Uterus (tissue), 4 donors: ENCODE data around the gene SYVN1. TPM values are rescaled to one million over a fixed set of nuclear protein-coding genes. Genes with fewer than 3 reads are reported as not detected.
A peak's percentile ranks its signal among the peaks of the same experiment; 100 is the strongest.
"Not testable (repeated sequence)": the region's sequence is repeated elsewhere in the genome, so short reads cannot be mapped to it uniquely, and the experiment has no call there.

Experiments used
- DNase-seq, 2 donors: peaks; one replicate each; pipeline ENCODE4 v3.0.0-alpha.2; 2019 to 2020
- H3K27ac ChIP-seq, 2 donors: fragments of 200-600 bp; sonication (generic); 1 replicate in 1 of 2; 2 replicates in 1 of 2; pipeline ENCODE4 v1.5.1; 2016 to 2018
- H3K27me3 ChIP-seq, 2 donors: fragments of 200-600 bp; sonication (generic); one replicate each; pipeline ENCODE4 v1.5.1; 2018 to 2019; ENCODE audit warnings: control low read depth in 1 of 2
- H3K36me3 ChIP-seq, 2 donors: fragments of 200-600 bp; sonication (generic); one replicate each; pipeline ENCODE4 v1.5.1; 2019; ENCODE audit warnings: control low read depth in 1 of 2
- H3K4me1 ChIP-seq, 2 donors: fragments of 200-600 bp; sonication (generic); one replicate each; pipeline ENCODE4 v1.5.1; 2018 to 2019; ENCODE audit warnings: control low read depth in 1 of 2
- H3K4me3 ChIP-seq, 2 donors: fragments of 200-600 bp; sonication (generic); 1 replicate in 1 of 2; 2 replicates in 1 of 2; pipeline ENCODE4 v1.5.1; 2018 to 2019; ENCODE audit warnings: mild to moderate bottlenecking in 1 of 2
- H3K9me3 ChIP-seq, 2 donors: fragments of 200-600 bp; sonication (generic); one replicate each; pipeline ENCODE4 v1.5.1; 2019; ENCODE audit warnings: control low read depth in 1 of 2
- POLR2A ChIP-seq, 2 donors: fragments of 450-650 bp; IDR thresholded peaks; one replicate each; pipeline ENCODE4 v1.6.1; 2016; ENCODE audit warnings: antibody characterized with exemption in 2 of 2, mild to moderate bottlenecking in 1 of 2, moderate library complexity in 1 of 2
- intact Hi-C: fragments of 100-400 bp; cut with DNase I; formaldehyde crosslinking; loops from one replicate; pipeline ENCODE4 v1.15.1; 2023; ENCODE audit warnings: low total_unique reads
- total RNA-seq, 4 donors: library from RNA; depleted of rRNA in 3 of 4; stranded (reverse); fragments of >200 nt in 3 of 4; gene quantifications; one replicate each; pipeline versions ENCODE4 v1.1.0 to v1.2.4, GENCODE V29; 2014 to 2023
- TF ChIP-seq, protein P1 (sequence below), 4 experiments: fragments of 200-600 bp in 2 of 4; fragments of 450-650 bp in 2 of 4; sonication (generic) in 2 of 4; IDR thresholded peaks; one replicate each; pipeline ENCODE4 v1.5.1; 2016 to 2019; ENCODE audit warnings: antibody characterized with exemption in 4 of 4, mild to moderate bottlenecking in 2 of 4, moderate library complexity in 1 of 4
- donor health status: DM: yes; HTN: yes; CAD: no.

SYVN1 gene
- total RNA-seq, 4 donors from 2014 or later, result 34.7 to 88.8 (median 60.5) TPM

DNA sequence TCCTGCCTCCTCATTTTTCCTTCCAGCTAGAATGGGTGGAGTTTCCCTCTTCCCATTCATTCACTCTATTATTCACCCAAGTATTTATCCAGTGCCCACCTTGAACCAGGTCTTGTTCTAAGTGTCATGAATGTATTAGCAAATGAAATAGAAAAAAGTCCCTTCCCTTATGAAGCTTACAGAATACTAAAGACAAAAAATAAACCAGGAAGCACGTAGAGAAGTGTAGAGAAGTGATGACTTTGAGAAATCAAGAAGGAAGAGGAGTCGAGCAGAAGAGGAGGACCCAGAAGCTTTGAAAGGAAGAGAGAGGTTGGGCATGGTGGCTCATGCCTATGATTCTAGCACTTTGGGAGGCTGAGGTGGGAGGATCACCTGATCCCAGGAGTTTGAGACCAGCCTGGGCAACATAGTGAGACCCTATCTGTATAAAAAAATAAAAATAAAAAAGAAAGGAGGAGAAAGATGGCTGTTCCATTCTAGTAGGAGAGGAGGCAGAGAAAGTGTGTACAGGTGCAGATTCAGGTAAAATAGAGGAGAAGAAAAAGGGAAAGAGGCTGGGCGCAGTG lies 17.1 kb upstream of the SYVN1 start:
- H3K4me3 ChIP-seq, result no peak overlapping the region
- H3K9me3 ChIP-seq, result no peaks in the 10 kb centered on the region
- TF ChIP-seq POLR2A (IDR thresholded peaks at IDR 0.05), result no peak
- TF ChIP-seq, protein P1, sequence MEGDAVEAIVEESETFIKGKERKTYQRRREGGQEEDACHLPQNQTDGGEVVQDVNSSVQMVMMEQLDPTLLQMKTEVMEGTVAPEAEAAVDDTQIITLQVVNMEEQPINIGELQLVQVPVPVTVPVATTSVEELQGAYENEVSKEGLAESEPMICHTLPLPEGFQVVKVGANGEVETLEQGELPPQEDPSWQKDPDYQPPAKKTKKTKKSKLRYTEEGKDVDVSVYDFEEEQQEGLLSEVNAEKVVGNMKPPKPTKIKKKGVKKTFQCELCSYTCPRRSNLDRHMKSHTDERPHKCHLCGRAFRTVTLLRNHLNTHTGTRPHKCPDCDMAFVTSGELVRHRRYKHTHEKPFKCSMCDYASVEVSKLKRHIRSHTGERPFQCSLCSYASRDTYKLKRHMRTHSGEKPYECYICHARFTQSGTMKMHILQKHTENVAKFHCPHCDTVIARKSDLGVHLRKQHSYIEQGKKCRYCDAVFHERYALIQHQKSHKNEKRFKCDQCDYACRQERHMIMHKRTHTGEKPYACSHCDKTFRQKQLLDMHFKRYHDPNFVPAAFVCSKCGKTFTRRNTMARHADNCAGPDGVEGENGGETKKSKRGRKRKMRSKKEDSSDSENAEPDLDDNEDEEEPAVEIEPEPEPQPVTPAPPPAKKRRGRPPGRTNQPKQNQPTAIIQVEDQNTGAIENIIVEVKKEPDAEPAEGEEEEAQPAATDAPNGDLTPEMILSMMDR (IDR thresholded peaks at IDR 0.05), result no peak
- no peaks in the 10 kb centered on the region for H3K36me3 ChIP-seq
- H3K27ac ChIP-seq, result peak overlapping the region in 1 of 2 donors; percentile 54
- intact Hi-C loops, result no loop called here
- no peaks in the 10 kb centered on the region for H3K4me1 ChIP-seq
- no peak for DNase-seq
- no peaks in the 10 kb centered on the region for H3K27me3 ChIP-seq

DNA sequence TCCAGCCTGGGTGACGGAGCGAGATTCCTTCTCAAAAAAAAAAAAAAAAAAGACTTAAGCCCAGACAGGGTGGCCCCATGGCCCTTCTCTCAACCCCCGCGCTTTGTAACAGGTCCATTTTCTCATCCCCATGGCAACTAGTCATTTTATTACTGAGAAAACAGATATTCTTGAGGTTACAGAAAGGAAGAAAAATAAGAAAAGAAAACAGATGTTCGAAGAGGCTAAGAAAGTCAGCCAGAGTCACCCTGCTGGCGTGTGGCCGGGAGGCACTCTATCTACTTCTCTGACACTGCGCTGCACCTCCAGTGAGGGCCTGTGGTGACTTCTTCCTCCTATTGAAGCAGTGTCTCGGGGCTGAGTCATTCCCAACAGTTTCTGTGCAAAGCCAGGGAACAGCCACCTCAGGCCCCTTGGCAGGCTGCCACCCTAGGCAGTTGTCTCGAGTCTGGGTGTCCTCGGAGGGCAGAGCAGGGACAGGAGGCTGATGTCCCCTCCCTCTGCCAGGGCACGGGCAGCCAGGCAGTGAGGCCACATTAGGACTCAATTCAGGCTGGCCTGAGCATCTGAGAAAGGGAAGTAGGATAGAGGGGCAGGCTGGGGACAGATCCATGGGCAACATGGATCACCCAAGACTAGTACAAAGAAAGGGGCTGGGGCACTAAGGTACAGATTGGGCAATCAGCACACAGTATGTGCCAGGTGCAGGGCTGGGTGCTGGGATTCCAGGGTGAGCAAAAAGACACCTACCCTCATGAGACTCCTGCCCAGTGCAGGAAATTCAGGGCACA lies 16.4 kb upstream of the SYVN1 start:
- Histone ChIP-seq H3K9me3 (no peaks in the 10 kb centered on the region), H3K27ac (peak overlapping the region; percentile 54 to 61), H3K27me3 (no peaks in the 10 kb centered on the region), H3K4me1 (no peaks in the 10 kb centered on the region), H3K4me3 (no peak overlapping the region), H3K36me3 (no peaks in the 10 kb centered on the region)
- TF ChIP-seq, protein P1 (IDR thresholded peaks at IDR 0.05), result peak in 1 of 4 experiments; percentile 18
- TF ChIP-seq POLR2A (IDR thresholded peaks at IDR 0.05), result no peak
- peak; percentile 73 to 75 for DNase-seq
- intact Hi-C loops, result no loop called here

DNA sequence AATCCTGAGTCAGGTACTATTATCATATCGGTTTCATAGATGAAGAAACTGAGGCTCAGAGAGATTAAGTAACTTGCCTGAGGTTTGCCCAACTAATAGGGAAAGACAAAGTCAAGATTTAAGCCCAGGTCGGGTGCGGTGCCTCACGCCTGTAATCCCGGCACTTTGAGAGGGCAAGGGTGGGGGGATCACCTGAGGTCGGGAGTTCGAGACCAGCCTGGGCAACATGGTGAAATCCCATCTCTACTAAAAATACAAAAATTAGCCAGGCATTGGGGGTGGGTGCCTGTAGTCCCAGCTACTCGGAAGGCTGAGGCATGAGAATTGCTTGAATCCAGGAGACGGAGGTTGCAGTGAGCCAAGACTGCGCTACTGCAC lies 15.8 kb upstream of the SYVN1 start:
- H3K27me3 ChIP-seq, intact Hi-C loops, H3K4me1 ChIP-seq, H3K4me3 ChIP-seq, DNase-seq, H3K9me3 ChIP-seq, H3K36me3 ChIP-seq: not testable (repeated sequence)
- peak overlapping the region; percentile 54 to 61 for H3K27ac ChIP-seq

DNA sequence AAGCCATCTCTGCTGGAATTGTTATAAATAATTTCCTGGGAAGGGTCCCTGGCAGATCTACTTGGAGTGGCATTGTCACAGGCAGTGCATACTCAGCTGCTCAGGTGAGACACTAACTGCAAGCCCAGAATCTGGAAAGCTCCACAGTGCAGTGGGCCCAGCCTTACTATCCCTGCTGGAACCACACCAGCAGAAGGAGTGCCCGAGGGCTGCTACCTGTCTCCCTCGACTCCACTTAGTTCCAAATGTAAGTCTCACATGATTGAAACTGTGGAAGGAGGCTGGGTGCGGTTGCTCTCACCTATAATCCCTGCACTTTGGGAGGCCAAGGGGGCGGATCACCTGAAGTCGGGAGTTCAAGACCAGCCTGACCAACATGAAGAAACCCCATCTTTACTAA lies 14.3 kb upstream of the SYVN1 start:
- TF ChIP-seq POLR2A (IDR thresholded peaks at IDR 0.05), result no peak
- TF ChIP-seq, protein P1 (IDR thresholded peaks at IDR 0.05), result no peak
- no peaks in the 10 kb centered on the region for H3K4me1 ChIP-seq
- no peaks in the 10 kb centered on the region for H3K27me3 ChIP-seq
- no peaks in the 10 kb centered on the region for H3K36me3 ChIP-seq
- no peak for DNase-seq
- no peak overlapping the region for H3K27ac ChIP-seq
- intact Hi-C loops, result no loop called here
- no peak overlapping the region for H3K4me3 ChIP-seq
- H3K9me3 ChIP-seq, result no peaks in the 10 kb centered on the region

DNA sequence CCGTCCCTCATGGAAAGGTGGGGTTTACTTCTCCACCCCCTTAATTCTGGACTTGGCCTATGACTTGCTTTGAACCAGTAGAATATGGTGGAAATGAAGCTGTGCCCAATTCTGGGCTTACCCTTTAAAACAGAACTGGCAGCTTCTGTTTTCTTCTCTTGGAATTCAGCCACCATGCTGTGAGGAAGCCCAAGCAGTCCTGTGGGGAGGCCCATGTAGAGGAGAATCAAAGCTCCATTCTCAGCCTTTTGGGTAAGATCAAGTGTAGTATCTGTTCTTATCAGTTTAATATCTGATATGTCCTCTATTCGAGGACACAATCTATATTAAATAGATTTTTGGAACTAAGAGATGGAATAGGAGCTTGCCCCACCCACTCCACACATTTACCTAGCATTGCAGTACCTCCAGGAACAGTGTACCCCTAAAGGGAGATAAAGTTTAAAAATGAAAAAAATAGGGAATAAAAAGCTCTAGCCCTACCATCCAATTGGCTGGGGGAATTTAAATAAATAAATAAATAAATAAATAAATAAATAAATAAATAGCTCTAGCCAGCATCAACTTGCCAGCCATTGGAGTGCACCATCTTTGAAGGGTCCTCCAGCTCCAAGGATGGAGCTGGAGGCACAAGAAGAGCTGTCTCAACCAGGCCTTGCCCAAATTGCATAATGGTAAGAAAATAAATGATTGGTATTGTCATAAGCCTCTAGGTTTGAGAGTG lies 13.2 kb upstream of the SYVN1 start:
- H3K4me1 ChIP-seq, result no peaks in the 10 kb centered on the region
- H3K36me3 ChIP-seq, result no peaks in the 10 kb centered on the region
- H3K27me3 ChIP-seq, result no peaks in the 10 kb centered on the region
- H3K27ac ChIP-seq, result no peak overlapping the region
- intact Hi-C loops, result no loop called here
- no peaks in the 10 kb centered on the region for H3K9me3 ChIP-seq
- no peak overlapping the region for H3K4me3 ChIP-seq
- DNase-seq, result no peak
- TF ChIP-seq, protein P1 (IDR thresholded peaks at IDR 0.05), result no peak
- no peak for TF ChIP-seq POLR2A (IDR thresholded peaks at IDR 0.05)
